Nephron progenitor cell (in vitro differentiated cells): ENCODE data around the gene CCNQ.

Experiments used
- DNase-seq: peaks from one replicate; pipeline ENCODE4 v3.0.0; 2021
- H3K27ac Mint-ChIP-seq: 2 replicates; pipeline ENCODE4 v1.8.0; 2021; ENCODE audit warnings: mild to moderate bottlenecking, moderate library complexity, mixed read lengths
- H3K27me3 Mint-ChIP-seq: 2 replicates; pipeline ENCODE4 v1.8.0; 2021; ENCODE audit warnings: mild to moderate bottlenecking, low read depth, mixed read lengths; ENCODE audit not compliant: poor library complexity
- H3K36me3 Mint-ChIP-seq: 2 replicates; pipeline ENCODE4 v1.8.0; 2021; ENCODE audit warnings: low read depth, mixed read lengths
- H3K4me1 Mint-ChIP-seq: 2 replicates; pipeline ENCODE4 v1.8.0; 2021; ENCODE audit warnings: mixed read lengths
- H3K4me3 Mint-ChIP-seq: 2 replicates; pipeline ENCODE4 v1.8.0; 2021; ENCODE audit warnings: mild to moderate bottlenecking, moderate library complexity, mixed read lengths
- H3K9me3 Mint-ChIP-seq: 2 replicates; pipeline ENCODE4 v1.8.0; 2021; ENCODE audit warnings: mild to moderate bottlenecking, moderate library complexity, mixed read lengths
- TF ChIP-seq, protein P1 (sequence below): fragments of 200-600 bp; sonication (generic); IDR thresholded peaks from 2 replicates; pipeline ENCODE4 v1.5.0; 2021; ENCODE audit warnings: antibody characterized with exemption

CCNQ gene

DNA sequence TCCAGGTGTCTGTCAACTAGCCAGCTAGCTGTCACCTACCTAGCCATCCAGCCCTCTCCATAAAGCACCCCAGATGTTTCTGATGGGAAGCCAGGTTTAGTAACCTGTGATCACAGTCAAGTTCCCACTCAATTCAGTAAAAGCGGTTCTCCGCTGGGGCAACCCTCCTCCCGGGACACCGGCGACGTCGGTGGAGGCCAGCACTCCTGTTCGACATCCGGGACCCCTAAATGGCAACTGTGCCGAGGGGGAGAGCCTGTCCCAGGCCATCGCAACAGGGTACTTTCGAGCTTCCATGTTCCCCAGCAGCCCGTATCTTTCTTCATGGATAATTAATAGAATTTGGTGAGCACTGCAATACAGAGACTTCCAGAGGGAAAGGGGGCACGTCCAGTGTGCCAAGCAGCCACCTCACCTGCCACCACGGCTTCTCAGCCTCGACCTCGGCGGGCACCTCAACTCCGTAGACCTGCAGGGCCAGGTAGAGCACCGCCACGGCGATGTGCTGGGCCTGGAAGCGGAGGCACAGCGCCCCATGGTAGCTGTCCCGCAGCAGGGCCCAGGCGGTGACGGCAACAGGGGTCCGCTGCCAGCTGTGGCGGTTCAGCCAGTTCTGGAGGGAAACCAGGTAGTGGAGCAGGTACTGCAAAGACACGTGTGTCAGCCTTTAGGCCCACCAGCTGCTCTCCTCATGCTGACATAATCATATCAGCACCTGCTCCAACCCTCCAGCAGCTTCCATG is 6.7 kb downstream of the CCNQ start:
- Mint-ChIP-seq H3K27me3 (peaks cover 4% of the 10 kb centered on the region), H3K4me1 (no peaks in the 10 kb centered on the region), H3K4me3 (no peak overlapping the region), H3K9me3 (peaks cover 68% of the 10 kb centered on the region), H3K36me3 (peaks cover 22% of the 10 kb centered on the region), H3K27ac (no peak overlapping the region)
- TF ChIP-seq, protein P1, sequence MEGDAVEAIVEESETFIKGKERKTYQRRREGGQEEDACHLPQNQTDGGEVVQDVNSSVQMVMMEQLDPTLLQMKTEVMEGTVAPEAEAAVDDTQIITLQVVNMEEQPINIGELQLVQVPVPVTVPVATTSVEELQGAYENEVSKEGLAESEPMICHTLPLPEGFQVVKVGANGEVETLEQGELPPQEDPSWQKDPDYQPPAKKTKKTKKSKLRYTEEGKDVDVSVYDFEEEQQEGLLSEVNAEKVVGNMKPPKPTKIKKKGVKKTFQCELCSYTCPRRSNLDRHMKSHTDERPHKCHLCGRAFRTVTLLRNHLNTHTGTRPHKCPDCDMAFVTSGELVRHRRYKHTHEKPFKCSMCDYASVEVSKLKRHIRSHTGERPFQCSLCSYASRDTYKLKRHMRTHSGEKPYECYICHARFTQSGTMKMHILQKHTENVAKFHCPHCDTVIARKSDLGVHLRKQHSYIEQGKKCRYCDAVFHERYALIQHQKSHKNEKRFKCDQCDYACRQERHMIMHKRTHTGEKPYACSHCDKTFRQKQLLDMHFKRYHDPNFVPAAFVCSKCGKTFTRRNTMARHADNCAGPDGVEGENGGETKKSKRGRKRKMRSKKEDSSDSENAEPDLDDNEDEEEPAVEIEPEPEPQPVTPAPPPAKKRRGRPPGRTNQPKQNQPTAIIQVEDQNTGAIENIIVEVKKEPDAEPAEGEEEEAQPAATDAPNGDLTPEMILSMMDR = no peak
- DNase-seq = no peak

DNA sequence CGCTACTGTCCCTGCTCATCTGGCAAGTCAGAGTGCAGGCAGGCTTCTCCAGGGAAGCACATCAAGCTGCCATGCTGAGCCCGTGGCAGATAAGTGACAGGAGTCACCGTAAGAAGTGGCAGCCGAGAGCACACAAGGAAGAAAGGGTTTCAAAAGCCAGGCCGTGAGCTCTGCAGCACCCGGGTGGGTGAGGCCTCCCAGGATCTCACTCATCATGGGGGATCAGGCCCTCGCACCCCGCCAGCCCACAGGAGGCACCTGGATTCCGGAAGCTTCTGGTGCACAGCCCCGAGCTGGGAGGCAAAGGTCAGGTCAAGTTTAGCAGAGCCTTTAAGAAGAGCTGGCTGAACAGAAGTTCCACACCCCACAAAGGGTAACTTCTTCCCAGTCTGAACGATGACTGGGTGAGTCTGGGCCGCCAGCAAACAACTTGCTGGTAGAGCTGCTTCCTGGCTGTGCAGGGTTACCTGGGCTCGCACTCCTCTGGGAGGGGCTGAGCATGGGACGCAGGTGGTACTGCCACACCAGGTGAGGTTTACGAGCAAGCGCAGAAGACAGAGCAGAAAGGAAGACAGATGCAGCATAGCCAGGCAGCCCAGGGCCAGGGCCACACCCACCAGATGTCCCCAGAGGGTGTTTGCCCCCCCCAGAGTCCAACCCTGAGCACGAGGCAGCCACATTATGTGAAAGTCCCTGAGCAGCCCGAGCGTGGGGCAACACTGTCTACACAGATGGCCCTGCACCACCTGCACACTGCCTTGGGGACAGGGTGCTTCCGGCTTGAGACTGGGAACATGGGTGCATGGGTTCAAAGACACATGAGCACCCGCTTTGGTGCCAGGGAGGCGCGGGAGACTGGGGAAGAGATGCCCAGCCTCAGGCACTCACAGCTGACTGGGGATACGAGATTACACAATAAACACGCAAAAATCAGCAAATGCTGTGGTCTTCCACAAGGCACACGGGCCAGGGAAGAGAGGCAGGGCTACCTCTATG is 7.7 kb downstream of the CCNQ start:
- Mint-ChIP-seq H3K4me3 (no peak overlapping the region), H3K4me1 (no peaks in the 10 kb centered on the region), H3K27me3 (peaks cover 4% of the 10 kb centered on the region), H3K9me3 (peaks cover 66% of the 10 kb centered on the region), H3K36me3 (peaks cover 22% of the 10 kb centered on the region), H3K27ac (no peak overlapping the region)
- no peak for DNase-seq
- TF ChIP-seq, protein P1 = no peak

DNA sequence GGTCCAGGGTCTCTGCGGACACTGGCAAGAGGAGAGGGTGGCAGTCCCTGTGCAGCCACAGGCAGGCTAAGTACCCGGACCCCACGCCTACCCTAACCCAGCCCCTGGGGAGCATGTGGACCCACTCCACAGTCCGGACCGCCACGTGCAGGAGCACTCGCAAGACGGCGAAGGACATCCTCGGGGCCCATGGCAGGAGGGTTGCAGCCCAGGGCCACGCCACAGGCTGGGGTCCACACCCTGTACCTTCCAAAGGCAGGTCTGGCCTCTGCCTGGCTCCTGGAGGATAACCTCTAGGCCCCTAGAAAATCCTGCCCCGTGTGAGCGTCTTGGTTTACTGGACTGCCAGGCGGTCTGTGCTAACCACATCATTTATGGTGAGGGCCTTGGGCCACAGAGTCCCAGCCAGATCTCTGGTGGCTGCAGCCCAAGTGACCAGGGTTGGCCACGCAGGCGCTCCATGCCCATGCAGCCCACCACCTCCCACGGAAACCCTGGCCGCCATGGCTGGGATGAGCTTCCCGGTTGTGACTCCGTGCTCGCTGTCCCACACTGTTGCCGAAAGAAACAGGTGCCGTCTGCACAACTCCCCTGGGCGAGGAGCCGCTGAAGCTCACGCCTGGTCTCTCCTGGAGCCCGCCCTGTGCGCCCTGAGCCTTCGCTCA is 10.0 kb downstream of the CCNQ start:
- TF ChIP-seq, protein P1 = no peak
- H3K4me1 Mint-ChIP-seq = peaks cover 1% of the 10 kb centered on the region
- no peak overlapping the region for H3K4me3 Mint-ChIP-seq
- DNase-seq = no peak
- H3K27me3 Mint-ChIP-seq = peaks cover 1% of the 10 kb centered on the region
- peaks cover 64% of the 10 kb centered on the region for H3K9me3 Mint-ChIP-seq
- peaks cover 21% of the 10 kb centered on the region for H3K36me3 Mint-ChIP-seq
- H3K27ac Mint-ChIP-seq = no peak overlapping the region

DNA sequence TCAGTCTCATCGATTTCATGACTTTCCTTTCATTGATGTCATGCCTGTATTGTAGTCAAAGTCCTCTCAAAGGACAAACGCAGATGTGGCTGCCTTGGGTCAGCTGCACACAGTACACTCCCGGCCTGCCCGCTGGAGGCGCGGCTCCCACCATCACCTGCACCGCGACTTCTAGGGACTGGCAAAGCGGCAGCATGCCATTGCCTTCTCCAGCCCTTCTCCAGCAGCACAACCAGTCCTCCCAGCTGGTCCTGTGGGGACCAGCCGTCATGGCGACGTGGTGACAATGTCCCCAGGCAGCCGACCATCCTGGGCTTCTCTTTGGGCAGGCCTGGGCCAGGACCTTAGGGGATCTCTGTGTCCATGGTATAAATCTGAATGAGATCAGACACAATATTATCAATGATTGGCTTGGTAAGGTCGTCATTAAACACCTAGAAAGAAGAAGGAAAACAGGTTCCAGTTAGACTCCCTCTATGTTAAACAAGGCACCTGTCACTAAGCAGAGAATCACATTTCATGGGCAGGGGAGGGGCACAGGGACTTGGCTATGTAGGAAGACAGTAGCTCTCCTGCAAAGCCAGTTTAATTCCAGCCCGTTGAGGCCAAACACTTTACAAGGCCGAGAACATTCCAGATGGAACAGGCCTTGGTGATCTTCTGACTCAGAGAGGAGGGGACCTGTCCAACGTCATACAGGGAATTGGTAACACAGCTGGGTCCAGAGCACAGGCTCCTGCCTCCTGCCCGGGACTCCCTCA is 10.7 kb downstream of the CCNQ start:
- no peak overlapping the region for H3K4me3 Mint-ChIP-seq
- H3K36me3 Mint-ChIP-seq = peaks cover 21% of the 10 kb centered on the region
- TF ChIP-seq, protein P1 = no peak
- peaks cover 64% of the 10 kb centered on the region for H3K9me3 Mint-ChIP-seq
- H3K4me1 Mint-ChIP-seq = peaks cover 8% of the 10 kb centered on the region
- peaks cover 3% of the 10 kb centered on the region for H3K27me3 Mint-ChIP-seq
- no peak overlapping the region for H3K27ac Mint-ChIP-seq
- DNase-seq = no peak

DNA sequence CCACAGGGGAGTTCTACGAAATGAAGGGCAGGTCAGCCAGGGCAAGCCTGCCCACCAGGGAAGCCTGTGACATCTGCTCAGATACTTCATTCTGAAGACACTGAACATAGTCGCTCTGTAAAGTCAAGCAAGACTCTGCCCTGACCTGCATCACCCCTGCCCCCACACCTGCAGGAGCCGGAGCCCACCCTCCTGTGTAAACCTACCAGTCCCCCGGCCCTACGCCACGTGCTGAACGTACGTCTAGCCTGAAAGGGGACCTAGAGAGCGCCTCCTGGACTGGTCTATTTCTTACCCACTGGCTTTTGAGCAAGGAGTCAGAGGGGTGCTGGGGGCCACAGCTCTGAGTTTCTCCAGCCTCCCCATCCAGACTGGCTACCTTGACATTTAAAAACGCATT is 11.6 kb downstream of the CCNQ start:
- Mint-ChIP-seq H3K4me3 (no peak overlapping the region), H3K27ac (no peak overlapping the region), H3K9me3 (peaks cover 66% of the 10 kb centered on the region), H3K4me1 (peaks cover 17% of the 10 kb centered on the region), H3K36me3 (peaks cover 21% of the 10 kb centered on the region), H3K27me3 (peaks cover 3% of the 10 kb centered on the region)
- no peak for DNase-seq
- TF ChIP-seq, protein P1 = no peak
